ENCODE data around the gene CDH18. TPM values are rescaled to one million over a fixed set of nuclear protein-coding genes. Genes with fewer than 3 reads are reported as not detected.

The CDH18 gene
- total RNA-seq, 2 donors from 2014 or later = 1.2 TPM; not detected in 1

DNA sequence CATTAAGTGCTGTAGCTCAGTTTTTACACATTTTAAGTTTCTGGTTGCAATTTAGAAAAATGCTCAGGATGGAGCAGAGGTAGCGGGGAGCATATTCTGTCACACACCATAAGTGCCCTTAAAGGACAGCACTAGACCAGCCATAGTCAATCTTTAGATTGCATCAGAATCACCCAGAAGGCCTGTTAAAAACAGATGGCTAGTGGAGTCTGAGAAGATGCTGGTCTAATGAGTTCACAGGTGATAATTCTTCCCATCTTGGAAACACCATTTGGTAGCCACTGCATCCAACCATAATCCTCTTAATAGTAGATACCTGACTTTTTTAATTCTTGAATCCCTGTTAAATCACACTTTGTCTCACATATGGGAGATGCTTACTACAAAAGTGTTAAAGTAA is 113.2 kb downstream of the CDH18 start:
- TF ChIP-seq POLR2A (IDR thresholded peaks at IDR 0.05) (no peak), POLR2AphosphoS5 (IDR thresholded peaks at IDR 0.05) (no peak)
- TF ChIP-seq, protein P1, sequence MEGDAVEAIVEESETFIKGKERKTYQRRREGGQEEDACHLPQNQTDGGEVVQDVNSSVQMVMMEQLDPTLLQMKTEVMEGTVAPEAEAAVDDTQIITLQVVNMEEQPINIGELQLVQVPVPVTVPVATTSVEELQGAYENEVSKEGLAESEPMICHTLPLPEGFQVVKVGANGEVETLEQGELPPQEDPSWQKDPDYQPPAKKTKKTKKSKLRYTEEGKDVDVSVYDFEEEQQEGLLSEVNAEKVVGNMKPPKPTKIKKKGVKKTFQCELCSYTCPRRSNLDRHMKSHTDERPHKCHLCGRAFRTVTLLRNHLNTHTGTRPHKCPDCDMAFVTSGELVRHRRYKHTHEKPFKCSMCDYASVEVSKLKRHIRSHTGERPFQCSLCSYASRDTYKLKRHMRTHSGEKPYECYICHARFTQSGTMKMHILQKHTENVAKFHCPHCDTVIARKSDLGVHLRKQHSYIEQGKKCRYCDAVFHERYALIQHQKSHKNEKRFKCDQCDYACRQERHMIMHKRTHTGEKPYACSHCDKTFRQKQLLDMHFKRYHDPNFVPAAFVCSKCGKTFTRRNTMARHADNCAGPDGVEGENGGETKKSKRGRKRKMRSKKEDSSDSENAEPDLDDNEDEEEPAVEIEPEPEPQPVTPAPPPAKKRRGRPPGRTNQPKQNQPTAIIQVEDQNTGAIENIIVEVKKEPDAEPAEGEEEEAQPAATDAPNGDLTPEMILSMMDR (IDR thresholded peaks at IDR 0.05) = no peak
- intact Hi-C loops (cut with DNase I) = no loop called here
- H3K4me3 ChIP-seq = no peak overlapping the region
- H3K27ac ChIP-seq = no peak overlapping the region
- 80% methylated on average over 1 of the region's 1 CpG for WGBS
- no peak for DNase-seq (ENCODE audit: low spot score)
- no peaks in the 10 kb centered on the region for H3K4me1 ChIP-seq (replicated peaks)
- H3K27me3 ChIP-seq (replicated peaks; ENCODE audit: insufficient read depth) = no peaks in the 10 kb centered on the region
- no peaks in the 10 kb centered on the region for H3K36me3 ChIP-seq
- H3K9me3 ChIP-seq = no peaks in the 10 kb centered on the region

DNA sequence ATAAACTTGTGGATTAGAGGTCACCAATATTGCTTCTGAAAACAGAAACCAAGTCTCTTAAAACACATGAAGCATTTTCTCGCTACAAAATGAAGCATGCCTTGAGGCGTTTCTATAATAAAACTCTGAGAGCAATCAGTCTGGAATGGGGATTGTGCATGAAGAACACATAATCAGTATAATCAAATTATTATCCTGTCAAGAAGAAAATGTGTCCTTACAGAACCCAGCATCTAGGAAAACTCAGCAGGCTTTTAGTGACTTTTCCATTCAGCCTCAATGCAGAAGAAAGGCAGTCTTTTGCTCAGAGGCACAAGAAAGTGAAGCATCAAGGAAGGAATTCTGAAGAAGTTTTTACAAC is 121.9 kb downstream of the CDH18 start:
- Histone ChIP-seq H3K4me1 (replicated peaks) (no peaks in the 10 kb centered on the region), H3K4me3 (no peak overlapping the region), H3K27ac (no peak overlapping the region), H3K27me3 (replicated peaks; ENCODE audit: insufficient read depth) (no peaks in the 10 kb centered on the region), H3K9me3 (no peaks in the 10 kb centered on the region), H3K36me3 (no peaks in the 10 kb centered on the region)
- DNase-seq (ENCODE audit: low spot score) = no peak
- intact Hi-C loops (cut with DNase I) = no loop called here
- TF ChIP-seq POLR2AphosphoS5 (IDR thresholded peaks at IDR 0.05) (no peak), POLR2A (IDR thresholded peaks at IDR 0.05) (no peak)
- TF ChIP-seq, protein P1 (IDR thresholded peaks at IDR 0.05) = no peak
- 42% methylated on average over 2 of the region's 2 CpGs for WGBS

DNA sequence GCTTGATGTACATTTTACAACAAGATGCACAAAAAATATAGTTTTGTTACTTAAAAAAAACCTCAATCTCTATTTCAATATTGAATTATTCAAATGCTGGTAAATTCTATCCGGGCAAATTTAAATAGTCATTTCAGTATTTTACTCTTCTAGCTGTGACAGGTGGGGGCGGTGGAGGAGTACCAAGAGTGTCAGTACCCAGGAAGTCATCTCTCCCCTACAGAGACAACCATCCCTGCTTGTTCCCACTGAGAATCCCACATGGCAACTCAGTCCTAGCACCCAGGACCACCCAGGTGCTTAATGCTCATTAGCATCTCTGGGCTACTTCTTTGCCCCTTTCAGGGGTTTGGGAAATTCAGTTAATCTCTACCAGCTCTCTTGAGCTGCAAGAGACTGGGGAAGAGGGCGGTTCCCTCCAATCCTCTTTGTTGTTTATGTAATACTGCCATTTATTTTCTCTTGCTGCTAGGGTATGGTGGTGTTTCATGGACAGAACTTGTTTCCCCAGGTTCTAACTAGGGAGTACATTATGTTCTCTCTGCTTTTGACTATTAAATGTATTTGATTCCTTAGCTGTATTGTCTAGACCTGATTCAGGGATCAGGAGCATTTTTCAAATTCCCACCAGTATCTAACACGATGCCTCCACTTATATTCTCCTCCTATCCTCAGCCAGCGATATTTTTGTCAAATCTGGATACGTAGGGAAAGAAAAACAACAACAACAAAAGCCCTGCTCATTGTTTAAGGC is 122.5 kb downstream of the CDH18 start:
- Histone ChIP-seq H3K4me3 (no peak overlapping the region), H3K27me3 (replicated peaks; ENCODE audit: insufficient read depth) (no peaks in the 10 kb centered on the region), H3K36me3 (no peaks in the 10 kb centered on the region), H3K27ac (no peak overlapping the region), H3K9me3 (no peaks in the 10 kb centered on the region), H3K4me1 (replicated peaks) (no peaks in the 10 kb centered on the region)
- DNase-seq (ENCODE audit: low spot score) = no peak
- 66% methylated on average over 6 of the region's 6 CpGs for WGBS
- intact Hi-C loops (cut with DNase I) = no loop called here
- TF ChIP-seq POLR2A (IDR thresholded peaks at IDR 0.05) (no peak), POLR2AphosphoS5 (IDR thresholded peaks at IDR 0.05) (no peak)
- TF ChIP-seq, protein P1 (IDR thresholded peaks at IDR 0.05) = no peak

DNA sequence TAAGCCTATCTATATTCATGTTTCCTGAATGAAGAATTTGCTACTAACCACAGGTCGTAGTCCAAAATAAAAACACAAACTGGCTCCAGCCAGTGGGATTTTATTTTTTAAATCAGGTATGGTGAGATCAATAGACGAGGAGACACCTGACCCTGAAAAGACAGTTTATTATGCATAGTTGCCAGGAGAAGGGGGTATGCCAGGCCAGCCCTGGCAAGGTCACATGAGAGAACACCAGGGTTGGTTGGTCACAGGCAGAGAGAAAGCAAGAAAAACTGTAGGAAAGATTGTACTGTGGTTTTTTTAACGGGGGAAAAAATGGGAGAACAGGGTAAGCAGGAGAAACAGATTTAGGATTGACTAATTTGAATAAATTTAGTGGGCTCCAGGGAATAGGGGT is 125.3 kb downstream of the CDH18 start:
- intact Hi-C loops (cut with DNase I) = no loop called here
- H3K4me3 ChIP-seq = no peak overlapping the region
- 68% methylated on average over 3 of the region's 3 CpGs for WGBS
- TF ChIP-seq POLR2A (IDR thresholded peaks at IDR 0.05) (no peak), POLR2AphosphoS5 (IDR thresholded peaks at IDR 0.05) (no peak)
- TF ChIP-seq, protein P1 (IDR thresholded peaks at IDR 0.05) = no peak
- no peaks in the 10 kb centered on the region for H3K9me3 ChIP-seq
- no peaks in the 10 kb centered on the region for H3K36me3 ChIP-seq
- no peaks in the 10 kb centered on the region for H3K27me3 ChIP-seq (replicated peaks; ENCODE audit: insufficient read depth)
- H3K4me1 ChIP-seq (replicated peaks) = no peaks in the 10 kb centered on the region
- H3K27ac ChIP-seq = no peak overlapping the region
- no peak for DNase-seq (ENCODE audit: low spot score)

DNA sequence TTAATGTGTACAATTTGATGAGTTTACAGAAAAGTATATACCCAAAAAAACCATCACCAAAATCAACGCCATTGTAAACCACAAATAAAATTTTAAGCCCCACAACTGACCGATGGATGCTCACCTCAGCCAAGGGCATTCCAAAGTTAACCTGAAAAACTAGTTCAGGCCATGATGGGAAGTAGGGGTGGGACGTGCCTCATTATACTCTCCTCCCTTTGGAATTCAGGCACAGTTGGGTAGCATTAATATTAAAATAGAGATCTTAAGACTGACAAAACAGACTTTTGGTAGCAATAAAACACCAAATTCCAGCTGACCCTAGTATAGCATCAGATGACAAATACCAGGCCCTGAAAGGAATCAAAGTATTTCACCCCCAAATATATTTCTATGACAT is 129.0 kb downstream of the CDH18 start:
- Histone ChIP-seq H3K9me3 (no peaks in the 10 kb centered on the region), H3K27ac (no peak overlapping the region), H3K4me3 (no peak overlapping the region), H3K27me3 (replicated peaks; ENCODE audit: insufficient read depth) (no peaks in the 10 kb centered on the region), H3K4me1 (replicated peaks) (no peaks in the 10 kb centered on the region), H3K36me3 (no peaks in the 10 kb centered on the region)
- DNase-seq (ENCODE audit: low spot score) = no peak
- TF ChIP-seq, protein P1 (IDR thresholded peaks at IDR 0.05) = no peak
- TF ChIP-seq POLR2A (IDR thresholded peaks at IDR 0.05) = no peak
- no peak for TF ChIP-seq POLR2AphosphoS5 (IDR thresholded peaks at IDR 0.05)
- WGBS = 44% methylated on average over 3 of the region's 3 CpGs
- intact Hi-C loops (cut with DNase I) = no loop called here
